Measurements from ENCODE around the gene FAM120A.

GRCh38 chr9:93437996-93438395, 13.5 kb upstream of the FAM120A start:
- TF ChIP-seq POLR2A (IDR thresholded peaks at IDR 0.05) (no peak), CTCF (IDR thresholded peaks at IDR 0.05) (no peak)

Measured in prostate gland (tissue), 2 donors.